Activated naive CD8-positive, alpha-beta T cell treated with anti-CD3 and anti-CD28 coated beads, Interleukin-2, amount 50 U/mL, for 16 hours (primary cell): ENCODE measurements around the gene WDPCP.
"Not testable (repeated sequence)": the region's sequence is repeated elsewhere in the genome, so short reads cannot be mapped to it uniquely, and the experiment has no call there.

Experiments
- DNase-seq: peaks from one replicate; pipeline ENCODE4 v3.0.0-alpha.2; 2020; ENCODE audit warnings: low read depth, low spot score

WDPCP gene

GRCh38 chr2:63261137-63261621 lies 327.1 kb downstream of the WDPCP start:
- DNase-seq, result no peak

- DNase-seq, result no peak
Measured at GRCh38 chr2:63257473-63257872, 330.8 kb downstream of the WDPCP start.

GRCh38 chr2:63249161-63249560 lies 339.1 kb downstream of the WDPCP start:
- no peak for DNase-seq

GRCh38 chr2:63242747-63243146 lies 345.5 kb downstream of the WDPCP start:
- DNase-seq, result no peak

GRCh38 chr2:63225964-63226686 lies 362.2 kb downstream of the WDPCP start:
- no peak for DNase-seq

- no peak for DNase-seq
Measured at GRCh38 chr2:63218800-63219526, 369.3 kb downstream of the WDPCP start.

- no peak for DNase-seq
Measured at GRCh38 chr2:63195310-63195709, 393.0 kb downstream of the WDPCP start.

GRCh38 chr2:63194175-63194574 lies 394.1 kb downstream of the WDPCP start:
- no peak for DNase-seq

- no peak for DNase-seq
Measured at GRCh38 chr2:63192889-63193774, 395.1 kb downstream of the WDPCP start.

- DNase-seq, result no peak
Measured at GRCh38 chr2:63192169-63192888, 395.9 kb downstream of the WDPCP start.

- DNase-seq, result no peak
Measured at GRCh38 chr2:63189026-63189425, 399.3 kb downstream of the WDPCP start.

- DNase-seq, result no peak
Measured at GRCh38 chr2:63186331-63186730, 401.9 kb downstream of the WDPCP start.

GRCh38 chr2:63163161-63163820 lies 425.0 kb downstream of the WDPCP start:
- no peak for DNase-seq

- no peak for DNase-seq
Measured at GRCh38 chr2:63159262-63159661, 429.0 kb downstream of the WDPCP start.

GRCh38 chr2:63136683-63137082 lies 451.6 kb downstream of the WDPCP start:
- DNase-seq, result not testable (repeated sequence)

- DNase-seq, result no peak
Measured at GRCh38 chr2:63132020-63132419, 456.3 kb downstream of the WDPCP start.

- no peak for DNase-seq
Measured at GRCh38 chr2:63131196-63131595, 457.1 kb downstream of the WDPCP start.

- no peak for DNase-seq
Measured at GRCh38 chr2:63127594-63127993, 460.7 kb downstream of the WDPCP start.

GRCh38 chr2:63124850-63125249 lies 463.4 kb downstream of the WDPCP start:
- no peak for DNase-seq

- no peak for DNase-seq
Measured at GRCh38 chr2:63124218-63124617, 464.1 kb downstream of the WDPCP start.

- no peak for DNase-seq
Measured at GRCh38 chr2:63122921-63123320, 465.4 kb downstream of the WDPCP start.
